Measurements from ENCODE around the gene DHFR2.

DHFR2 gene

DNA sequence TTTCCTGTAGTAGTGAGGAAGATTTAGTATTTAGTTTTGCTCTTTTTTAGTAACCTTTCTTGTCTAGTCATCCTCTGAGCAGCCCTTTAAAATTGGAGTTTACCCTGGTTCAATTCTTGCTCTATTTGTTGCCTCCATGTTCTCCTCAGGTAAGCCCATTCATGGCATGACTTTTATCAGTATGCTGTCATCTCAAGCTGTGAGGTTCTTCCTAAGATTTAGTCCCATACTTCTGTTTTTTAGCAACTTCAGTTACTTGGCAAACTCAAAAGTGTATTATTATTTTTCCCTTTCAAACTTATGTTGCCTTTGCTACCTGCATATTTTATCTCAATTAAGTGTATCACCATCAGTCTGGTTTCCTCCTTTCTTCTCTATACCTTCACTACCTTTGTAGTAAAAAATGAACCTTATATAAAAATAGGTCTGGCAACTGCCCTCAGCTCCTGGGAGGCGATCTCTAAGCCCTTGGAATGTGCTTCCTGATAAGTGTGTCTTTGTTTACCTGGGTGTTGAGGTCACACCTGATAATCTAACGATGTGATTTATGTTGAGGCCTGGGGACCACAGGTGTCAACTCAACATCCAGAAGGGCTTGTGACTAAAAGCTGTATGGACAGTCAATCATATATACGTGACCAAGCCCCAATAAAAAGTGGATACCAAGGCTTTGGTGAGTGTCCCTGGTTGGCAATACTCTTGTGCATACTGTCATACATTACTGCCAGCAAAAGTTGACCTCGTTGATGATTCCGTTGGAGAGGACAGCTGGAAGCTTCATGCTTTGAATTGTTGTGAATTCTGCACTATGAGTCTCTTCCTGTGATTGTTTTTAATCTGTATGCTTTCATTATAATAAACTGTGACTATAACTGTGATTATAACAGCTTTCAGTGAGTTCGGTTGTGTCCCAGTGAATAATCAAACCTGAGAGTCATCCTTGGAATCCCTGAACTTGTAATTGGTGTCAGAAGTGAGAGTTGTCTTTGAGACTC, 4.1 kb upstream of the DHFR2 start:
- H3K4me3 ChIP-seq (ENCODE audit: severe bottlenecking), result no peak overlapping the region
- peaks cover 3% of the 10 kb centered on the region for H3K4me1 ChIP-seq (ENCODE audit: insufficient read depth, poor library complexity, severe bottlenecking)
- no peaks in the 10 kb centered on the region for H3K36me3 ChIP-seq (ENCODE audit: low read depth)
- no peak for DNase-seq (ENCODE audit: low spot score)
- no peaks in the 10 kb centered on the region for H3K27me3 ChIP-seq (ENCODE audit: insufficient read depth, poor library complexity, severe bottlenecking)
- TF ChIP-seq, protein P1, sequence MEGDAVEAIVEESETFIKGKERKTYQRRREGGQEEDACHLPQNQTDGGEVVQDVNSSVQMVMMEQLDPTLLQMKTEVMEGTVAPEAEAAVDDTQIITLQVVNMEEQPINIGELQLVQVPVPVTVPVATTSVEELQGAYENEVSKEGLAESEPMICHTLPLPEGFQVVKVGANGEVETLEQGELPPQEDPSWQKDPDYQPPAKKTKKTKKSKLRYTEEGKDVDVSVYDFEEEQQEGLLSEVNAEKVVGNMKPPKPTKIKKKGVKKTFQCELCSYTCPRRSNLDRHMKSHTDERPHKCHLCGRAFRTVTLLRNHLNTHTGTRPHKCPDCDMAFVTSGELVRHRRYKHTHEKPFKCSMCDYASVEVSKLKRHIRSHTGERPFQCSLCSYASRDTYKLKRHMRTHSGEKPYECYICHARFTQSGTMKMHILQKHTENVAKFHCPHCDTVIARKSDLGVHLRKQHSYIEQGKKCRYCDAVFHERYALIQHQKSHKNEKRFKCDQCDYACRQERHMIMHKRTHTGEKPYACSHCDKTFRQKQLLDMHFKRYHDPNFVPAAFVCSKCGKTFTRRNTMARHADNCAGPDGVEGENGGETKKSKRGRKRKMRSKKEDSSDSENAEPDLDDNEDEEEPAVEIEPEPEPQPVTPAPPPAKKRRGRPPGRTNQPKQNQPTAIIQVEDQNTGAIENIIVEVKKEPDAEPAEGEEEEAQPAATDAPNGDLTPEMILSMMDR (IDR thresholded peaks at IDR 0.05; ENCODE audit: poor library complexity, severe bottlenecking), result no peak
- no peak for ATAC-seq (ENCODE audit: low read depth)
- no peaks in the 10 kb centered on the region for H3K9me3 ChIP-seq (ENCODE audit: severe bottlenecking)
- no peak overlapping the region for H3K27ac ChIP-seq (ENCODE audit: poor library complexity, severe bottlenecking)

DNA sequence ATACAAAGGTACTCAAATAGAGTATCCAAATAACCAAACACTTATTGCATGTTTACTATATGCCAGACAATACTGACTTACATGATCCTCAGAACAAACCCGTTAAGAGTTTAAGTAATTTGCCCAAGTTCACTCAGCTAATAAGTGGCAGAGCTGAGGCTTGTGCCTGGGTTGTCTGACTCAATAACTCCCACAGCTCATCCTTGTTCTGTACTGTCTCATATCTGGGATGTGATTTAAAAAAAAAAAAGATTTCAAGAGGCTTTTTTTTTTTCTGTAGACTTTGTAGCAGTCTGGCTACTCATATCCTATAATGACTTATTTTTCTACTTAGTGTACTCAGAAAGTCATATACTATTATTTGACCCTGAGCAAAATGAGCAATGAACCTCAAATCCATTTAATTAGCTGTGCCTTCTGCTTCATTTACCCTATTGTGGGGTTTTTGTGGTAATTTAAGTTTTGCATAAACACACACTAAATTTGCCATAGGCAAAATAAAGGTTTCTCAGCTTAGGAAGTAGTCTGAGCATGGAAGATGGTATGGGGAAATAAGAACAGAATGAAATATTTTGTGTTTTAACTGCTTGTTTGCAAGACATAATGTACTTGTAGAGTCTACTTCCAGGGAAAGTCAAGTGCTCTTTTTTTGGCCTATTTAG, 3.2 kb upstream of the DHFR2 start:
- Histone ChIP-seq H3K27ac (ENCODE audit: poor library complexity, severe bottlenecking) (no peak overlapping the region), H3K36me3 (ENCODE audit: low read depth) (no peaks in the 10 kb centered on the region), H3K9me3 (ENCODE audit: severe bottlenecking) (no peaks in the 10 kb centered on the region), H3K4me1 (ENCODE audit: insufficient read depth, poor library complexity, severe bottlenecking) (peaks cover 5% of the 10 kb centered on the region), H3K27me3 (ENCODE audit: insufficient read depth, poor library complexity, severe bottlenecking) (no peaks in the 10 kb centered on the region), H3K4me3 (ENCODE audit: severe bottlenecking) (no peak overlapping the region)
- DNase-seq (ENCODE audit: low spot score), result no peak
- ATAC-seq (ENCODE audit: low read depth), result no peak
- TF ChIP-seq, protein P1 (IDR thresholded peaks at IDR 0.05; ENCODE audit: poor library complexity, severe bottlenecking), result no peak

DNA sequence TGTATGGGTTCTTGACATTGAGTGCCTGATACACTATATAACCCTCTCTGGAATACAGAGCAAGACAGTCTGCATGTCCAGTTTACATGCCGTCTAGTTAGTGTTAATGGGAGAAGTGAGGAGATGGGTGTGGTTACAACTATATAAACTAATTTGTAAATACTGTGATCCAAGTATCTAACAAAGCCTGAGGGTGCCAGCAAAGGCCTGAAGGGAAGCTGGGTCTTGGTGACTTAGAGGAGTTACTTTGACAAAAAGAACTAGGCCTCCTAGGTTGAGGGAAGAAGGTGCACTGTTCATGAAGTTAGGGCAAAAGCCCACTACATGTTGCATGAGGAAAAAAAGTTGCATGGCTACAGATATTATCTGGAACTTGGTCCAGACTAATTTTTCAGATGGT, 2.4 kb upstream of the DHFR2 start:
- Histone ChIP-seq H3K4me1 (ENCODE audit: insufficient read depth, poor library complexity, severe bottlenecking) (peaks cover 5% of the 10 kb centered on the region), H3K9me3 (ENCODE audit: severe bottlenecking) (no peaks in the 10 kb centered on the region), H3K4me3 (ENCODE audit: severe bottlenecking) (no peak overlapping the region), H3K36me3 (ENCODE audit: low read depth) (no peaks in the 10 kb centered on the region), H3K27ac (ENCODE audit: poor library complexity, severe bottlenecking) (no peak overlapping the region), H3K27me3 (ENCODE audit: insufficient read depth, poor library complexity, severe bottlenecking) (no peaks in the 10 kb centered on the region)
- DNase-seq (ENCODE audit: low spot score), result no peak
- ATAC-seq (ENCODE audit: low read depth), result no peak
- TF ChIP-seq, protein P1 (IDR thresholded peaks at IDR 0.05; ENCODE audit: poor library complexity, severe bottlenecking), result no peak

DNA sequence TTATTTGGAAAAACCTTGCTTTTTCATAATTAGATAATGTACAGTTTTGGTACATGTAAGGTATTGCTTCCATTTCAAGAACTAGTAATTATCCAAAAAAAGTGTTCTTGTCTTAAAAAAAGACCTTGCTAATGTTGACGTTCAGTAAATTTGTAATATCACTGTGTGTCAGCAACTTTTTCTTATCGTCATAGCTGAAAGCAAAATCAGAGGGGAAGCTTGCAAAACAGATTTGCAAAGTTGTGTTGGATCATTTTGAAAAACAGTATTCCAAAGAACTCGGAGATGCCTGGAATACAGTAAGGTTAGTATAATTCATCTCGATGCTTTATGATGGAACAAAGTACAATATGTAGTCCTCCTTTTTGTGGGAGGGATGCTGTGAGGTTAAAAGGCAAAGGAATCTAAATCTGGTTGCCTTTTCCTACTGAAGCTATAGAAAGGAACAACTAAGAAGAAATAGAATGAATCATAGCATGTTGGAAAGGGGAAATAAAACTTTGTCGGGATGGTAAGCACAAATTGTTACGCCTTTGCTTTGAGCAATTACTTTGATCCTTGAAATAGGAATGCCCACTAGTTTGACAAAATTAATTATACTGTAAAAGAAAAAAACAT, 1.6 kb upstream of the DHFR2 start:
- Histone ChIP-seq H3K36me3 (ENCODE audit: low read depth) (no peaks in the 10 kb centered on the region), H3K4me3 (ENCODE audit: severe bottlenecking) (no peak overlapping the region), H3K27ac (ENCODE audit: poor library complexity, severe bottlenecking) (no peak overlapping the region), H3K4me1 (ENCODE audit: insufficient read depth, poor library complexity, severe bottlenecking) (peaks cover 5% of the 10 kb centered on the region), H3K9me3 (ENCODE audit: severe bottlenecking) (no peaks in the 10 kb centered on the region), H3K27me3 (ENCODE audit: insufficient read depth, poor library complexity, severe bottlenecking) (no peaks in the 10 kb centered on the region)
- ATAC-seq (ENCODE audit: low read depth) (no peak), DNase-seq (ENCODE audit: low spot score) (no peak)
- TF ChIP-seq, protein P1 (IDR thresholded peaks at IDR 0.05; ENCODE audit: poor library complexity, severe bottlenecking), result no peak

All from RWPE2 (cell line).